SK-N-MC (cell line): Measurements from ENCODE around the gene TGOLN2.

ENCODE experiments used
- EZH2 ChIP-seq: fragments of 200-600 bp; sonication (generic); IDR thresholded peaks from one replicate; pipeline ENCODE4 v1.6.1; 2017; ENCODE audit warnings: antibody characterized with exemption
- POLR2AphosphoS5 ChIP-seq: IDR thresholded peaks from 2 replicates; pipeline ENCODE4 v1.6.1; 2012; ENCODE audit warnings: mild to moderate bottlenecking, low read depth, low read length, borderline replicate concordance

DNA sequence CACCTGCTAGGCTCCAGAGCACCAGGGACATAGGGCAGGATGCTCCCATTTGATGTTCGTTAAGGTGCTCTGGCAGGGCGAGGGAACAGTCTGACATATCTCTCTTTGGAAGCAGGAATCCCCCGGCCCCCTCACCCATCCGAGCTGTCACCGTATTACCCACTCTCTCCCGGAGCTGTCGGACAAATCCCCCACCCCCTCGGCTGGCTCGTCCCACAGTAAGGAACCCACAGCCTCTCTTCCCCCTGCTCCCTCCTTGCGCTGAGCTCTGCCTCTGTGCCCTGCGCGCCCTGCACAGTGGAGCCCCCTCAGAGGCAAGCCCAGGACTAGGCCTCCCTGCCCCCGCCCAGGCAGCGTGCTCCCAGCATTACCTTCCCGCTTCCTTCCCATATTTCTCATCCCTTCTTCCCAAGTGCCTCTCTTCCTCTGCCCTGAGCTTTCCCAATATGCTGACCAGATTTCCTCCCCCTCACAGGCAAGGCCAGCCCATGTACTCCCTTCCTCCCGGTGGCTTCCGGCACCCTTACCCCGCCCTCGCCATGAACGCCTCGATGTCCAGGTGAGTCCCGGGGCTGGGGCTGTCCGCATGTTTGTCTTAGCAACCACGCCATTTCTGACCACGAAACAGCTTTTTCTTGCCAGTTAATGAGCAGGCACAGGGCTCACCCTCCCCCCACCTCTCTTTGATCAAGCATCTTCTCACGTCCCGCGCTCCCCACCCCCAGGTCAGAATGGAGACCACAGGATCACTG lies 23.8 kb downstream of the TGOLN2 start:
- no peak for TF ChIP-seq EZH2
- TF ChIP-seq POLR2AphosphoS5, result no peak
